Tibial artery (tissue), 4 donors: Measurements from ENCODE around the gene APPL2.

Source experiments
- DNase-seq, 2 donors: peaks; one replicate each; pipeline ENCODE4 v3.0.0-alpha.2; 2019
- H3K27ac ChIP-seq, 2 donors: fragments of 200-600 bp; sonication (generic) in 1 of 2; 1 replicate in 1 of 2; 2 replicates in 1 of 2; pipeline ENCODE4 v1.5.1; 2018 to 2019; ENCODE audit warnings: mild to moderate bottlenecking in 1 of 2
- H3K27me3 ChIP-seq, 2 donors: fragments of 200-600 bp; sonication (generic) in 1 of 2; one replicate each; pipeline versions ENCODE4 v1.5.1 to v1.6.0; 2016 to 2019
- H3K36me3 ChIP-seq, 3 donors: fragments of 200-600 bp; sonication (generic) in 2 of 3; one replicate each; pipeline ENCODE4 v1.5.1; 2016 to 2019; ENCODE audit warnings: mild to moderate bottlenecking in 2 of 3
- H3K4me1 ChIP-seq, 4 donors: fragments of 200-600 bp; sonication (generic) in 2 of 4; 1 replicate in 3 of 4; 2 replicates in 1 of 4; pipeline ENCODE4 v1.5.1; 2016 to 2019
- H3K4me3 ChIP-seq, 2 donors: fragments of 200-600 bp; sonication (generic) in 1 of 2; 1 replicate in 1 of 2; 2 replicates in 1 of 2; pipeline ENCODE4 v1.5.1; 2018 to 2019; ENCODE audit warnings: mild to moderate bottlenecking in 2 of 2
- H3K9me3 ChIP-seq, 3 donors: fragments of 200-600 bp; sonication (generic) in 1 of 3; one replicate each; pipeline ENCODE4 v1.5.1; 2016 to 2019
- CTCF ChIP-seq, 2 experiments: fragments of 200-600 bp in 1 of 2; fragments of 450-650 bp in 1 of 2; IDR thresholded peaks; one replicate each; pipeline ENCODE4 v1.5.1; 2017 to 2019; ENCODE audit warnings: antibody characterized with exemption in 2 of 2, mild to moderate bottlenecking in 1 of 2, moderate library complexity in 1 of 2
- intact Hi-C: fragments of 100-400 bp; cut with DNase I; formaldehyde crosslinking; loops from one replicate; pipeline ENCODE4 v1.15.0; 2023; ENCODE audit warnings: low total_unique reads

Gene APPL2

GRCh38 chr12:105272152-105272551 lies 36.2 kb upstream of the APPL2 start:
- H3K27me3 ChIP-seq, result no peaks in the 10 kb centered on the region
- no peaks in the 10 kb centered on the region for H3K36me3 ChIP-seq
- intact Hi-C loops, result no loop called here
- H3K27ac ChIP-seq, result no peak overlapping the region
- H3K4me1 ChIP-seq, result no peaks in the 10 kb centered on the region
- no peak overlapping the region for H3K4me3 ChIP-seq
- no peaks in the 10 kb centered on the region for H3K9me3 ChIP-seq
- no peak for TF ChIP-seq CTCF (IDR thresholded peaks at IDR 0.05)
- no peak for DNase-seq

GRCh38 chr12:105271364-105271763 lies 35.4 kb upstream of the APPL2 start:
- no peak overlapping the region for H3K4me3 ChIP-seq
- no peaks in the 10 kb centered on the region for H3K27me3 ChIP-seq
- TF ChIP-seq CTCF (IDR thresholded peaks at IDR 0.05), result no peak
- intact Hi-C loops, result no loop called here
- H3K9me3 ChIP-seq, result no peaks in the 10 kb centered on the region
- H3K36me3 ChIP-seq, result no peaks in the 10 kb centered on the region
- H3K27ac ChIP-seq, result no peak overlapping the region
- H3K4me1 ChIP-seq, result no peaks in the 10 kb centered on the region
- no peak for DNase-seq

GRCh38 chr12:105270671-105271255 lies 34.8 kb upstream of the APPL2 start:
- Histone ChIP-seq H3K27ac (no peak overlapping the region), H3K9me3 (no peaks in the 10 kb centered on the region), H3K4me1 (no peaks in the 10 kb centered on the region), H3K4me3 (no peak overlapping the region), H3K27me3 (no peaks in the 10 kb centered on the region), H3K36me3 (no peaks in the 10 kb centered on the region)
- DNase-seq, result no peak
- TF ChIP-seq CTCF (IDR thresholded peaks at IDR 0.05), result no peak
- intact Hi-C loops, result no loop called here

GRCh38 chr12:105267711-105268110 lies 31.7 kb upstream of the APPL2 start:
- intact Hi-C loops, result no loop called here
- H3K27me3 ChIP-seq, result no peaks in the 10 kb centered on the region
- H3K36me3 ChIP-seq, result no peaks in the 10 kb centered on the region
- no peak overlapping the region for H3K4me3 ChIP-seq
- no peak for TF ChIP-seq CTCF (IDR thresholded peaks at IDR 0.05)
- no peak for DNase-seq
- H3K4me1 ChIP-seq, result no peaks in the 10 kb centered on the region
- no peak overlapping the region for H3K27ac ChIP-seq
- no peaks in the 10 kb centered on the region for H3K9me3 ChIP-seq

- no peak for TF ChIP-seq CTCF (IDR thresholded peaks at IDR 0.05)
- DNase-seq, result no peak
- Histone ChIP-seq H3K27ac (no peak overlapping the region), H3K9me3 (no peaks in the 10 kb centered on the region), H3K27me3 (no peaks in the 10 kb centered on the region), H3K4me1 (no peaks in the 10 kb centered on the region), H3K36me3 (no peaks in the 10 kb centered on the region), H3K4me3 (no peak overlapping the region)
- intact Hi-C loops, result no loop called here
Measured at GRCh38 chr12:105264771-105265170, 28.8 kb upstream of the APPL2 start.
